ENCODE data around the gene LATS2. TPM values are rescaled to one million over a fixed set of nuclear protein-coding genes. Genes with fewer than 3 reads are reported as not detected.

Gene LATS2
- total and polyA plus RNA-seq, 10 donors, result 2.5 to 34.6 (median 22.6) TPM

- intact Hi-C loops (cut with DNase I; ENCODE audit: low total_unique reads), result loop anchor here (5.0 to 10.0 kb wide), 3 partner anchors 210 to 730 kb away; partner anchors contain the start of gene GJB2
- no peaks in the 10 kb centered on the region for H3K4me1 ChIP-seq
- no peaks in the 10 kb centered on the region for H3K9me3 ChIP-seq
- WGBS, 5 donors, result 31 to 37% (median 33%) methylated on average over 3 of the region's 3 CpGs
- no peaks in the 10 kb centered on the region for H3K36me3 ChIP-seq
- peak; percentile 75 for DNase-seq
- no peak overlapping the region for H3K4me3 ChIP-seq
- no peaks in the 10 kb centered on the region for H3K27me3 ChIP-seq (replicated peaks in 1 of 7)
- TF ChIP-seq CTCF (IDR thresholded peaks at IDR 0.05 in 8 of 11, conservative IDR thresholded peaks at IDR 0.05 in 3 of 11), result peak; percentile 32 to 72 (median 62)
- no peak for TF ChIP-seq POLR2AphosphoS5 (IDR thresholded peaks at IDR 0.05)
- H3K27ac ChIP-seq, result no peak overlapping the region
Measured at GRCh38 chr13:20924758-20925394, 136.5 kb downstream of the LATS2 start.

- Histone ChIP-seq H3K4me1 (no peaks in the 10 kb centered on the region), H3K36me3 (no peaks in the 10 kb centered on the region), H3K27ac (no peak overlapping the region), H3K27me3 (replicated peaks in 1 of 7) (no peaks in the 10 kb centered on the region), H3K9me3 (no peaks in the 10 kb centered on the region), H3K4me3 (no peak overlapping the region)
- DNase-seq, result peak; percentile 38
- TF ChIP-seq CTCF (IDR thresholded peaks at IDR 0.05 in 8 of 11, conservative IDR thresholded peaks at IDR 0.05 in 3 of 11), result no peak
- no peak for TF ChIP-seq POLR2A (IDR thresholded peaks at IDR 0.05)
- WGBS, 5 donors, result 77 to 85% (median 82%) methylated on average over 4 of the region's 4 CpGs
- intact Hi-C loops (cut with DNase I; ENCODE audit: low total_unique reads), result loop anchor here (5.0 to 10.0 kb wide), 3 partner anchors 208 to 728 kb away; partner anchors contain the start of gene GJB2
Measured at GRCh38 chr13:20923272-20923671, 138.1 kb downstream of the LATS2 start.

Small RNA genes lying within 50 kb of the gene (small RNA-seq; reads per million reads assigned to genes)
- gene PPIAP27, result 0 reads per million in 4 donors
- 0 to 0.52 (median 0) reads per million in 4 donors for gene RNU4-9P

Other genes starting within 250 kb of the LATS2 start
- gene XPO4, start 158.8 kb downstream of the LATS2 start, total RNA-seq, result 10 to 100 TPM; 14.2 to 23.1 (median 18.6) TPM
- gene XPO4, start 158.8 kb downstream of the LATS2 start, polyA plus RNA-seq, result 1 to 10 TPM; 3.1 to 3.8 (median 3.4) TPM
- gene SAP18, start 78.5 kb upstream of the LATS2 start, total RNA-seq, result 100 to 1,000 TPM in 4 of 7 donors, 10 to 100 TPM in 3; 48.8 to 153 (median 144) TPM
- 10 to 100 TPM; 62.9 to 75.9 (median 67.8) TPM for gene SAP18, start 78.5 kb upstream of the LATS2 start, polyA plus RNA-seq
- 1 to 10 TPM; 1.4 to 5.0 (median 3.7) TPM for gene SKA3, start 115.0 kb upstream of the LATS2 start, total RNA-seq
- 1 to 10 TPM in 2 of 3 donors, under 1 TPM in 1; 0.65 to 2.6 (median 1.8) TPM for gene SKA3, start 115.0 kb upstream of the LATS2 start, polyA plus RNA-seq
- gene MRPL57, start 115.1 kb upstream of the LATS2 start, total RNA-seq, result 10 to 100 TPM; 11.5 to 26.4 (median 15.7) TPM
- gene MRPL57, start 115.1 kb upstream of the LATS2 start, polyA plus RNA-seq, result 10 to 100 TPM; 21.1 to 24.8 (median 24.6) TPM